ENCODE measurements around the gene RDM1. TPM values are rescaled to one million over a fixed set of nuclear protein-coding genes. Genes with fewer than 3 reads are reported as not detected.

Gene RDM1
- total RNA-seq, 4 donors from 2014 or later, result not detected

- no peak overlapping the region for H3K27ac ChIP-seq
- H3K4me1 ChIP-seq, result no peaks in the 10 kb centered on the region
- H3K27me3 ChIP-seq, result no peaks in the 10 kb centered on the region
- H3K9me3 ChIP-seq, result no peaks in the 10 kb centered on the region
- TF ChIP-seq POLR2AphosphoS5 (IDR thresholded peaks at IDR 0.05) (no peak), EP300 (IDR thresholded peaks at IDR 0.05) (no peak), POLR2A (IDR thresholded peaks at IDR 0.05) (no peak), CTCF (IDR thresholded peaks at IDR 0.05) (no peak)
- no peaks in the 10 kb centered on the region for H3K36me3 ChIP-seq
- DNase-seq (ENCODE audit: low spot score in 2 of 2), result peak in 1 of 2 donors; percentile 20
- WGBS, result 92% methylated on average over 6 of the region's 6 CpGs
- no peak overlapping the region for H3K4me3 ChIP-seq
These were observed 6.9 kb downstream of the RDM1 start for GRCh38 chr17:35923609-35924114.

DNA sequence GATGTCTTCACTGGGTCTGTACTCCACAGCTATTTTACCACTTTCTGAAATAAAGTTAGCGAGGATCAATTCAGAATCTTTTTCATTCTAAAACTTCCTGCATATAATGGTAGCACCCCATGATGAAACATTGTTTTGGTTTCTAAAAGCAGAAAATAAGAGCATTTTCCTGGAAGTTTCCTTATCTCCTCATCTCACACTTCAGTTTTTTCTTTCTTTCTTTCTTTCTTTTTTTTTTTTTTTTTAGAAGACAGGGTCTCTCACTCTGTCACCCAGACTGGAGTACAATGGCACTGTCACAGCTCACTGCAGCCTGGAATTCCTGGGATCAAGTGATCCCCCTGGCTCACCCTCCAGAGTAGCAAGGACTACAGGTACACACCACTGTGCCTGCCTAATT lies 10.3 kb downstream of the RDM1 start:
- H3K27ac ChIP-seq, result no peak overlapping the region
- DNase-seq (ENCODE audit: low spot score in 2 of 2), result peak in 1 of 2 donors; percentile 12
- H3K4me1 ChIP-seq, result no peaks in the 10 kb centered on the region
- no peak overlapping the region for H3K4me3 ChIP-seq
- 92% methylated on average over 1 of the region's 1 CpG for WGBS
- no peaks in the 10 kb centered on the region for H3K36me3 ChIP-seq
- TF ChIP-seq CTCF (IDR thresholded peaks at IDR 0.05), result no peak
- no peak for TF ChIP-seq EP300 (IDR thresholded peaks at IDR 0.05)
- no peak for TF ChIP-seq POLR2A (IDR thresholded peaks at IDR 0.05)
- H3K9me3 ChIP-seq, result no peaks in the 10 kb centered on the region
- H3K27me3 ChIP-seq, result no peaks in the 10 kb centered on the region

- Histone ChIP-seq H3K4me1 (no peaks in the 10 kb centered on the region), H3K9me3 (no peaks in the 10 kb centered on the region), H3K4me3 (no peak overlapping the region), H3K36me3 (no peaks in the 10 kb centered on the region), H3K27me3 (no peaks in the 10 kb centered on the region), H3K27ac (no peak overlapping the region)
- DNase-seq (ENCODE audit: low spot score in 2 of 2), result no peak
- WGBS, result 51% methylated on average over 3 of the region's 3 CpGs
- TF ChIP-seq POLR2AphosphoS5 (IDR thresholded peaks at IDR 0.05), result no peak
- TF ChIP-seq EP300 (IDR thresholded peaks at IDR 0.05), result no peak
- no peak for TF ChIP-seq POLR2A (IDR thresholded peaks at IDR 0.05)
- no peak for TF ChIP-seq CTCF (IDR thresholded peaks at IDR 0.05)
These were observed 11.9 kb downstream of the RDM1 start for GRCh38 chr17:35918665-35919064.

DNA sequence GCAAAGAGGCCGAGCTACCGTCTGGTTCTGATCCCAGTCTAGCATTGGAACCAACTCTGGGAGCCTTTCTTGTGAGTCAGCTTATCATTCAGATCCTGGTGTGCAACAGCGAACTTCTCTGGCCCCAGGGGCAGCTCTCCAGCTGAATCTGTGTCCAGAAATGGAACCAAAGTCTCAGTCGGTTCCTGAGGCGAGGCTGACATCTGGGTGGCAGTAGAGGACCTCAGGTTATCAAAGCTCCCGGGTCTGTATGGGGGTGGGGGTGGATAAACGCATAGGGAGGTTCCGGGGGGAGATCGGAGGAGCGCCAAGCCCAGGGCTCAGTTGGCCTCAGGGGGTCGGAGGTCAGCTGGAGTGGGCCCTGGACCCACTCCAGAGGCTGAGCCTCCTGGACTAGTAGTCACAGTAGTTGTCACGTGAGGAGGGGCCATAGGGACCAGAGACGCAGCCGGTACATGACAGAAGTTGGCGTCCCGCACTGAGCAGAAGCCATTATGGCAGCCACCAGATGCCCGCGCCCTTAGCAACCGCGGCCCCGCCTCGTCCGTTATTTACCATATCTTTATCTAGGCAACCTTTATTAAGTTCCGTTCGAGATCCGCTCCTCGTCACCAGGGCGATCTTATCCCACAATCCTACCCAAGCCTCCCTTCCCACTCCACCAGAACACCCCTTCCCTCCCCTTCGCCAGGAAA lies 12.9 kb downstream of the RDM1 start:
- 91% methylated on average over 29 of the region's 29 CpGs for WGBS
- no peaks in the 10 kb centered on the region for H3K27me3 ChIP-seq
- H3K4me1 ChIP-seq, result no peaks in the 10 kb centered on the region
- no peak for DNase-seq (ENCODE audit: low spot score in 2 of 2)
- H3K36me3 ChIP-seq, result no peaks in the 10 kb centered on the region
- H3K27ac ChIP-seq, result no peak overlapping the region
- TF ChIP-seq POLR2A (IDR thresholded peaks at IDR 0.05) (no peak), POLR2AphosphoS5 (IDR thresholded peaks at IDR 0.05) (no peak), CTCF (IDR thresholded peaks at IDR 0.05) (no peak)
- no peak overlapping the region for H3K4me3 ChIP-seq
- H3K9me3 ChIP-seq, result no peaks in the 10 kb centered on the region

GRCh38 chr17:35915153-35915964 lies 15.2 kb downstream of the RDM1 start:
- no peaks in the 10 kb centered on the region for H3K36me3 ChIP-seq
- no peak overlapping the region for H3K4me3 ChIP-seq
- TF ChIP-seq CTCF (IDR thresholded peaks at IDR 0.05) (no peak), POLR2A (IDR thresholded peaks at IDR 0.05) (no peak), POLR2AphosphoS5 (IDR thresholded peaks at IDR 0.05) (no peak), EP300 (IDR thresholded peaks at IDR 0.05) (no peak)
- no peaks in the 10 kb centered on the region for H3K4me1 ChIP-seq
- DNase-seq (ENCODE audit: low spot score in 2 of 2), result no peak
- 93% methylated on average over 3 of the region's 3 CpGs for WGBS
- no peaks in the 10 kb centered on the region for H3K27me3 ChIP-seq
- no peaks in the 10 kb centered on the region for H3K9me3 ChIP-seq
- no peak overlapping the region for H3K27ac ChIP-seq

Data from suprapubic skin (tissue), 4 donors.